Hepatocyte (in vitro differentiated cells): ENCODE data around the gene RDH5. TPM values are rescaled to one million over a fixed set of nuclear protein-coding genes. Genes with fewer than 3 reads are reported as not detected.
A peak's percentile ranks its signal among the peaks of the same experiment; 100 is the strongest.

Experiments
- DNase-seq: peaks from one replicate; pipeline ENCODE4 v3.0.0-alpha.2; 2016; ENCODE audit warnings: low spot score
- H2AFZ ChIP-seq: fragments of 200-600 bp; sonication (generic); 2 replicates; pipeline ENCODE4 v1.6.0; 2016; ENCODE audit warnings: antibody characterized with exemption, mild to moderate bottlenecking
- H3K27ac ChIP-seq: fragments of 200-600 bp; sonication (generic); 2 replicates; pipeline ENCODE4 v1.5.1; 2016; ENCODE audit warnings: mild to moderate bottlenecking
- H3K27me3 ChIP-seq: fragments of 200-600 bp; sonication (generic); 2 replicates; pipeline ENCODE4 v1.6.1; 2016
- H3K36me3 ChIP-seq: fragments of 200-600 bp; sonication (generic); replicated peaks from 2 replicates; pipeline ENCODE4 v1.5.1; 2016; ENCODE audit warnings: low read depth; ENCODE audit not compliant: insufficient read depth
- H3K4me1 ChIP-seq: fragments of 200-600 bp; sonication (generic); 2 replicates; pipeline ENCODE4 v1.5.1; 2016; ENCODE audit warnings: mild to moderate bottlenecking, moderate library complexity; ENCODE audit not compliant: insufficient read depth
- H3K4me2 ChIP-seq: fragments of 200-600 bp; sonication (generic); 2 replicates; pipeline ENCODE4 v1.6.0; 2016
- H3K4me3 ChIP-seq: fragments of 200-600 bp; sonication (generic); 2 replicates; pipeline ENCODE4 v1.5.1; 2016; ENCODE audit warnings: mild to moderate bottlenecking
- H3K79me2 ChIP-seq: fragments of 200-600 bp; sonication (generic); 2 replicates; pipeline ENCODE4 v1.6.0; 2017; ENCODE audit warnings: mild to moderate bottlenecking
- H3K9me2 ChIP-seq: fragments of 200-600 bp; sonication (generic); replicated peaks from 2 replicates; pipeline ENCODE4 v1.6.0; 2017; ENCODE audit warnings: mild to moderate bottlenecking; ENCODE audit not compliant: insufficient read depth
- H3K9me3 ChIP-seq: fragments of 200-600 bp; sonication (generic); 2 replicates; pipeline ENCODE4 v1.5.1; 2016; ENCODE audit warnings: low read depth, mild to moderate bottlenecking
- H4K20me1 ChIP-seq: fragments of 200-600 bp; sonication (generic); 2 replicates; pipeline ENCODE4 v1.6.0; 2016; ENCODE audit warnings: mild to moderate bottlenecking; ENCODE audit not compliant: insufficient read depth, poor library complexity, severe bottlenecking
- CTCF ChIP-seq: fragments of 200-600 bp; sonication (generic); IDR thresholded peaks from 2 replicates; pipeline ENCODE4 v1.5.1; 2016; ENCODE audit warnings: antibody characterized with exemption, mild to moderate bottlenecking; ENCODE audit not compliant: poor library complexity
- EZH2 ChIP-seq: fragments of 200-600 bp; sonication (generic); IDR thresholded peaks from 2 replicates; pipeline ENCODE4 v1.6.1; 2016; ENCODE audit warnings: antibody characterized with exemption, mild to moderate bottlenecking, borderline replicate concordance
- EZH2phosphoT487 ChIP-seq: fragments of 200-600 bp; sonication (generic); IDR thresholded peaks from one replicate; pipeline ENCODE4 v1.6.1; 2018; ENCODE audit warnings: antibody characterized with exemption, mild to moderate bottlenecking, low read depth, moderate library complexity; ENCODE audit not compliant: unreplicated experiment, severe bottlenecking
- WGBS: methylation state at CpG from one replicate; pipeline ENCODE4 v1.1.6; 2016; ENCODE audit warnings: low lambda C conversion rate; ENCODE audit errors: missing lambda C conversion rate; 5-methylcytosine and 5-hydroxymethylcytosine counted together
- polyA plus RNA-seq: library from polyadenylated mRNA; unstranded; fragments of >200 nt; fragmentation: Nextera tagmentation; extraction: Ambion mirVana; gene quantifications from 2 replicates; pipeline ENCODE4 v1.2.1, GENCODE V29; 2016
- total RNA-seq: library from RNA; depleted of rRNA; stranded (reverse); fragments of >200 nt; gene quantifications from 2 replicates; pipeline ENCODE4 v1.2.3, GENCODE V29; 2014

Gene RDH5
- total and polyA plus RNA-seq, 2 experiments from 2014 or later = 36.2 to 43.7 TPM

GRCh38 chr12:55717011-55718007 lies 2.9 kb upstream of the RDH5 start:
- Histone ChIP-seq H4K20me1 (no peaks in the 10 kb centered on the region), H3K9me3 (no peaks in the 10 kb centered on the region), H3K9me2 (no peaks in the 10 kb centered on the region), H3K4me3 (peak overlapping the region; percentile 76), H3K4me2 (peak overlapping the region; percentile 90), H3K27me3 (no peaks in the 10 kb centered on the region), H3K36me3 (no peaks in the 10 kb centered on the region), H2AFZ (no peak overlapping the region), H3K79me2 (peaks cover 34% of the 10 kb centered on the region), H3K4me1 (peaks cover 29% of the 10 kb centered on the region), H3K27ac (no peak overlapping the region)
- no peak for TF ChIP-seq EZH2
- TF ChIP-seq CTCF = no peak
- TF ChIP-seq EZH2phosphoT487 = no peak
- peak; percentile 4 for DNase-seq
- 57% methylated on average over 8 of the region's 8 CpGs for WGBS

DNA sequence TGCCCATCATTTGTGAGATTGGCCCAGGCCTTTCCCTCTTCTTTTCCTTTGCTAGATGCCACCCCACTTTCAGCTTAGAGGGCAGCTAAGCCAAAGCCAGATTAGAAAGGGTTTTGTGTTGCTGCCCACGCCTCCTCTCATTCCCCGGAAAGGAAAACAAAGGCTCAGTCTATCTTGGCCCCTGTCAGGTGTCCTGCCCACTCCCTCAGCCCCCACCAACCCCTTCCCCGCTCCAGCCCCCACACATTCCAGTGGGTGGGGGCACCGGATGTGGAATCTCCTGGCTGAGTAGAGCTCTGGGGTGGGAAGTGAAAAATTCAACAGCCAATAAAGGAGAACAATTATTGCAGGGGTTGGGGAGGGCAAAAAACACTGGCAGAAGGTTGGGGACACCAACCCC lies 2.2 kb upstream of the RDH5 start:
- DNase-seq = no peak
- no peak overlapping the region for H2AFZ ChIP-seq
- H3K4me3 ChIP-seq = no peak overlapping the region
- peaks cover 30% of the 10 kb centered on the region for H3K4me1 ChIP-seq
- 38% methylated on average over 4 of the region's 4 CpGs for WGBS
- H3K9me3 ChIP-seq = no peaks in the 10 kb centered on the region
- H3K27me3 ChIP-seq = no peaks in the 10 kb centered on the region
- H3K27ac ChIP-seq = no peak overlapping the region
- H3K79me2 ChIP-seq = peaks cover 38% of the 10 kb centered on the region
- no peaks in the 10 kb centered on the region for H3K9me2 ChIP-seq
- no peaks in the 10 kb centered on the region for H4K20me1 ChIP-seq
- H3K36me3 ChIP-seq = no peaks in the 10 kb centered on the region
- peak overlapping the region; percentile 39 for H3K4me2 ChIP-seq
- no peak for TF ChIP-seq EZH2
- no peak for TF ChIP-seq CTCF
- TF ChIP-seq EZH2phosphoT487 = no peak

- no peak overlapping the region for H3K4me3 ChIP-seq
- H2AFZ ChIP-seq = no peak overlapping the region
- H3K4me1 ChIP-seq = peaks cover 30% of the 10 kb centered on the region
- H4K20me1 ChIP-seq = no peaks in the 10 kb centered on the region
- H3K27ac ChIP-seq = peak overlapping the region; percentile 84
- TF ChIP-seq EZH2 (no peak), EZH2phosphoT487 (no peak), CTCF (no peak)
- H3K4me2 ChIP-seq = no peak overlapping the region
- H3K36me3 ChIP-seq = no peaks in the 10 kb centered on the region
- no peak for DNase-seq
- no peaks in the 10 kb centered on the region for H3K9me3 ChIP-seq
- H3K79me2 ChIP-seq = peaks cover 38% of the 10 kb centered on the region
- 83% methylated on average over 4 of the region's 4 CpGs for WGBS
- H3K9me2 ChIP-seq = no peaks in the 10 kb centered on the region
- H3K27me3 ChIP-seq = no peaks in the 10 kb centered on the region
These were observed 1.4 kb upstream of the RDH5 start for GRCh38 chr12:55718624-55719275.
